SK-MEL-5 (cell line): ENCODE measurements around the gene CIRBP. TPM values are rescaled to one million over a fixed set of nuclear protein-coding genes. Genes with fewer than 3 reads are reported as not detected.

Source experiments
- DNase-seq: peaks from one replicate; pipeline ENCODE4 v3.0.0-alpha.2; 2016; ENCODE audit warnings: low read depth, low spot score
- in situ Hi-C: cut with HindIII; loops from 2 replicates; pipeline ENCODE4 v1.10.0; 2016; ENCODE audit warnings: low sequenced_read_pairs, high pct_unique_total_duplicates, low pct_unique_long_range_greater_than_20kb
- total RNA-seq: library from RNA; depleted of rRNA; stranded (reverse); fragments of >200 nt; shearing (Covaris generic); gene quantifications from 2 replicates; pipeline ENCODE4 v1.2.3, GENCODE V29; 2014

CIRBP gene
- total RNA-seq, 1 experiment from 2014 or later, result 93.9 TPM

DNA sequence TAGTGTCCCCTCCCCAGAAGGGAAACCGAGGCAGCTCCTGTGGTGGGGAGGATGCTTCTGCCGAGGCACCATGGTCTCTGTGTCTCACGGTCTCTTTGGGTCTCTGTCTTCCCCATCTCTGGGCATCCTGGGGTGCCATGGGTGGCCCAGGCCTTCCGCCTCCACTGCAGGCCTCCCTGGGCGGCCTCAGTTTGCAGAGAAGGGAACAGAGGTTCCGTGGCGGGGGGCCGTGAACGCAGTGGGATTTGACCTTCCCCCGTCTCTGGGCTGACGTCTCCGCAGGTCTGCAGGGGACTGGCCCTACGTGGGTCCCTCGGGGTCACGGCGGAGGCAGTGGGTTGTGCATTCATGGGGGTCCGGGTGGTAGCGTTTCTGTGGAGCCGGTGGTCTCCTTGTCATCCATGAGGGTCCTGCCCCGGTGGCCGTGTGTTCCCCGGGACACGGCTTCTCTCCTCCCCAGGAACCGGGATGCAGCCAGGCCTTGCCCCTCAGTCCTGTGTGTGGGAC, 21.1 kb downstream of the CIRBP start:
- in situ Hi-C loops, result no loop called here
- DNase-seq, result no peak

DNA sequence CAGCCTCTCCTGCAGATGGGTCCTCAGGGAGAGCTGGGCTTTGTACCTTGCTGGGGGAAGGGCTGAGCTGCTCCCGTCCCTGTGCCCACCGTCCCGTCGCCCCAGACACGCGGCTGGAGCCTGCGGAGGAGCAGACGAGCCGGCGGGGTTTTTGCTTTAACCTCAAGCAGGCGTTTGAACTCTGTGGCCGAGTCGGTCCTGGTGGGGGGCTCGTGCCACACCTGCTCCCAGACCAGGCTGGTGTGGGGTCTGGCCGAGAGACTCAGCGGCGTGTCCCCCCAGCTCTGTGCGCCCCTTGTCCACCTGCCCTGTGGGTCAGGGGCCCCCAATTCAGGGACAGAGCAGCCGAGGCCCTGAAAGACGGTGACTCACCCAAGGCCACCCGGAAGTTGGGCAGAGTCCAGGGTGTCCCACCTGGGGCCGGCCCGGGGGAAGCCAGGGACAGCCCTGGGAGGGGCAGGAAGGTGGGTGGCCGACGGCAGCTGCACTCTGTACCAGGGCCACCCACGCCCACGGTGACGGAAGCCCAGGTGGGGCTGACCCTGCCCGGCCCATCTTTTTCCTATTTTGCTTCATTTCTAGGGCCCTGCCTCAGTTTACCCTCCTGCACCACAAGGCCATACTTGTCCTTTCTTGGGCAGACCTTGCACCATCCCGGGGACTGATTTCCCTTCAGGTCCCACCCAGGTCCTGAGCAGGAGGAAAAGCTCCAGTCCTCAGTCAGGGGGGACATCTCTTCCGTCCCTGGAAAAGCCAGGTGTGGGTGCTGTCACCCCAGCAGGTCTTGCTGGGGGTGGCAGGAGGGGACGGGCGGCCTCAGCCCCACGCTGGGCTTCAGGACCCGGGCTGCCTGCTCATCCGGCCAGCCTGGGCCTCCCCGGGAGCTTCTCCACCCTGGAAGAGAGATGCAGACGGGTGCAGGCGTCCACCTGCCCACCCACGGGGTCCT, 21.8 kb downstream of the CIRBP start:
- no peak for DNase-seq
- in situ Hi-C loops, result no loop called here

DNA sequence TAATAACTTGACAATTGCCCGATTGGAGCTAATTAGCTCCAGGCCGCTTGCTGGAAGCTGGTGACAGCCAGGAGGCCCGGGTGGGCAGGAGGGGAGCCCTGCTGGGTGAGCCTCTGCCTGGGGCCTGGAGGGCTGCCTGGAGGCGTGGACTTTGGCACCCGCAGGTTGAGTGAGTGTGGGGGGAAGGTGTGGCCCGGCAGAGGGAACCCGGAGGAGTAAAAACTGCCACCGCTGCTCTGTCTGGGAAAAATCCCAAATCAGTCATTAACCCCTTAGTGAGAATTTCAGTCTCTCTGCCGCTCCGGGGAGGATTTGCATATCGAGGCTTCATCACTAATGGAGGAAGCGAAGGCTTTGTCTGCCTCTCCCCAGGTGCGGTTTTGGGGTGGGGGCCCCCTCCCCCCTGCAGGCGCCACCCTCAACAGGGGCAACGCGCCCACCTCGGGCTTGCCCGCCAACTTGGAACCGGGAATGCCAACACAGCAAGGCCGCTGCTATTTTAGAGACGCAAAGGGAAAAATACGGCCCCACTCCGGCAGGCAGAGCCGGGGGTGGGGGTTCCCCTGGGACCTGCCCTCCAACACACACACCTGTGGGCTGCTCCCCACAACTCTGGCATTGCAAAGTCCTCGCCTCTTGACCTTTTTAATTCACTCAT, 22.8 kb downstream of the CIRBP start:
- in situ Hi-C loops, result no loop called here
- DNase-seq, result no peak

DNA sequence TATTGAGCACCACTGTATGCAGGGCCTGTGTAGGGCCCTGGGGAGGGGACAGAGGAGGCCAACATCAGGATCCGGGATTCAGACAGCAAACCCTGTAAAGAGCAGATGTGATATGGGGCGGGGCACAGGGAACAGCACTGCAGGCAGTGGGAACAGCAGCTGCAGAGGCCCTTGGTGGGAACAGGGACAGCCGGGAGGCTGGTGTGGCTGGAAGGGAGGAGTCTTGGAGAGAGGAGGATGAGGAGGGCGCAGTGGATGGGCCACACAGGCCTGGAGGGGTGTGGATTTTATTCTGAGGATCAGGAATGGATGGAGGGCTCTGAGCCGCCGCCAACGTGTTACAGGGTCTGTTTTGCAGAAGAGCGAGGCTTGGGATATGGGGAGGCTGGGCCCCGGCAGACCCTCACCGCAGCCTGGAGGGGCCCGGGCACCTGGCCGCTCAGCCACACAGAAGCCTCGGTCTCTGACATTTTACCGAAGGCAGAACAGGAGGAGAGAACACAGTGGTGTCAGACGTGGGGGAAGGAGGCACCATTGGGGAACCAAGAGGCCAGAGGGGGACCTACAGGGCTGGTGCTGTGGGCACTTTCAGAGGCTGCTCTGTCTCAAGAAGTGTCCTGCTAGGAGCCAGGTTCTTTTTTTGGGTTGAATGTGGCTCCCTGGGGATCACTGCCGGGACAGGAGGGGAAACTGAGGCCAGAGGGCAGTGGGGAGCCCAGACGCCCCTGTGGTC, 23.5 kb downstream of the CIRBP start:
- in situ Hi-C loops, result no loop called here

DNA sequence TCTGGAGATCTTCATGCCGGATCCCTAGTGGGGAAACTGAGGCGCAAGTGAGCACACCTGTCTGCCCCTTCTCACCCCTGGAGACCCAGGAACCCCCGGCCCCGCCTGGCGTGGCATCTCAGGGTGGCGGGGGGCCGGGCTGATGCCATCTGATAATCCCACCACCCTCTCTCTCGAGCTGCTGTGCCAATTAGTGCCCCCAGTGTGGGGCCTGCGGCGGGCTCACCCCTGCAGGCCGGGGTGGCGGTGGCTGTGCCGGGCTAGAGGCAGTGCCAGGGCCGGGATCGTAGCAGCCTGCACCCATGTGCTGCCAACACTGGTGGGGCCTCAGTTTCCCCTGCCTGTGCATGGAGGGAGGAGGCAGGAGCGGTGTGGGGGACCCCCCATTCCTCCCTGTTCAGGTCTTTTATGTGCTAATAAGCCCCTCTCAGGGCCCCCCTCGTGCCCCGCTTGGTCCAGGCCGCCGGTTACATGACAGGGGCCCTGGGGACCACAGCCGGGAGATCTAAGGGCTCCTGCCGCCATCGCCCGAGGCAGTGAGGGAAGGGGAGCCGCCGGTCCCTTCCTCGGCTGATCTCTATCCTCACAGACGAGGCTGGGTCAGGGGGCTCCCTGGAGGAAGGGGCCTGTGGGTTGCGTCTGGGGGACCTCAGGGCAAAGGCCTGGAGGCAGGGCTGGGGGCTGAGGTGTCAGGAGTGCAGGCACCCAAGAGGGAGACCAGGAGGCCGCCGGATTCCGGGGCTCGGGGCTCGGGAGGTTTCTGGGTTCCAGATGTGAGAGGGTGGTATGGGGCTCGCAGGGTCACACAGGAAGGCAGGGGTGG, 24.9 kb downstream of the CIRBP start:
- in situ Hi-C loops, result no loop called here
- DNase-seq, result no peak

More for the DNA sequence above, 23.5 kb downstream of the CIRBP start:
- DNase-seq, result no peak

DNA sequence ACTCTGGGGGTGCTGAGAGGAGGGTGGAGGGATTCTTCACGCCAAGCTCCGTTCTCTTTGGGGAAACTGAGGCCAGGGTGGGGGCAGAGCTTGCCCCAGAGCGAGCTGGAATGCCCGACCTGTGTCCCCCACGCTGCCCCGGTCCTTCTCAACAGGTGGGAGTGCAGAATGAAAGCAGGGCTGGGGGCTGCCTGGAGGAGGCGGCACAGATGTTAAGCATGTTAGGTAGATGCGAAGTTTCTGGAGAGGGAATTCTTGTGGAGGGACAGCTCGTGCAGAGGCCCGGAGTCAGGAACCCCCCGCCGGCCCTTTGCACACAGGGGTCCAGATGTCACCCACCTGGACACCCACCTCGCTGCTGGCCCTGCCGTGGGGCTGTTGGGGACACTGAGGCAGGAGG, 25.6 kb downstream of the CIRBP start:
- in situ Hi-C loops, result no loop called here
- no peak for DNase-seq

DNA sequence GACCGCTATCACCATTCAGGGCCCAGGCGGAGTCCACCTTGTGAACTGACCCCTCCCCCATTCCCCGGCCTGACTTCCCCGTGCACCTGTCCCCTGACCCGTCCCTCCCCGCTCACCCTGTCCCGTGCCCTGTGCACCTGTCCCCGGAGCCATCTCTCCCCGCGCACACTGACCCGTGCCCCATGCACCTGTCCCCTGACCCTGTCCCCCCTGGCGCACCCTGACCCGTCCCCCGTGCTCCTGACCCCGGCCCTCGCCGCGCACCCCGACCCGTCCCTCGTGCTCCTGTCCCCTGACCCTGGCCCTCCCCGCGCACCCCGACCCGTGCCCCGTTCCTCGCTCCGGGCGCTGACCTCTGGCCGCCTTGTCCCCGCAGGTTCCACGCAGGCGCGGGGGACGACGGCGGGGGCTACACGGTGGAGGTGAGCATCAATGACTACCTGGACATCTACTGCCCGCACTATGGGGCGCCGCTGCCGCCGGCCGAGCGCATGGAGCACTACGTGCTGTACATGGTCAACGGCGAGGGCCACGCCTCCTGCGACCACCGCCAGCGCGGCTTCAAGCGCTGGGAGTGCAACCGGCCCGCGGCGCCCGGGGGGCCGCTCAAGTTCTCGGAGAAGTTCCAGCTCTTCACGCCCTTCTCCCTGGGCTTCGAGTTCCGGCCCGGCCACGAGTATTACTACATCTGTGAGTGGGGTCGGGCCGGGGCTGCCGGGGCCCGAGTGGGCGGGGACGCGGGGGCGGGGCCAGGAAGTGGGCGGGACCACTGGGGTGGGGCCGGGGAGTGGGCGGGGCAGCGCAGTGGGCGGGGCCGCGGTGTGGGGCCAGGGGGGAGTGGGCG, 26.3 kb downstream of the CIRBP start:
- peak; percentile 25 for DNase-seq
- in situ Hi-C loops, result no loop called here

DNA sequence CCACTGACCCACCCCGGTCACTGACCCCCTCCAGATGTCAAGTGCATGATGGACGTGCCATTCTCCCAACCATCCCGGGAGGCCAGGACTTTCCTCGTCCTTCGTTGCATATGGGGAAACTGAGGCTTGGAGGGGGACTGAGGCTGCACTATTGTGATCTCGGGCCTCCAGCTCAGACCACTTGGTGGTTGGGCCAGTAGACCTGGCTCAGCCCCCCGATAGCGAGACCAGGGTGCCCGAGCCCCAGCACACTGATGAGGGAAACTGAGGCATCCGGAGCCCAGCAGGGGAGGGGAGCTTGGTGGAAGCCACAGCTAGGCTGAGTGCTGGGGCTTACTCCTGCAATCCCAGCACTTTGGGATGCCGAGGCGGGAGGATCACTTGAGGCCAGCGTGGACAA, 26.9 kb downstream of the CIRBP start:
- no peak for DNase-seq
- in situ Hi-C loops, result no loop called here

DNA sequence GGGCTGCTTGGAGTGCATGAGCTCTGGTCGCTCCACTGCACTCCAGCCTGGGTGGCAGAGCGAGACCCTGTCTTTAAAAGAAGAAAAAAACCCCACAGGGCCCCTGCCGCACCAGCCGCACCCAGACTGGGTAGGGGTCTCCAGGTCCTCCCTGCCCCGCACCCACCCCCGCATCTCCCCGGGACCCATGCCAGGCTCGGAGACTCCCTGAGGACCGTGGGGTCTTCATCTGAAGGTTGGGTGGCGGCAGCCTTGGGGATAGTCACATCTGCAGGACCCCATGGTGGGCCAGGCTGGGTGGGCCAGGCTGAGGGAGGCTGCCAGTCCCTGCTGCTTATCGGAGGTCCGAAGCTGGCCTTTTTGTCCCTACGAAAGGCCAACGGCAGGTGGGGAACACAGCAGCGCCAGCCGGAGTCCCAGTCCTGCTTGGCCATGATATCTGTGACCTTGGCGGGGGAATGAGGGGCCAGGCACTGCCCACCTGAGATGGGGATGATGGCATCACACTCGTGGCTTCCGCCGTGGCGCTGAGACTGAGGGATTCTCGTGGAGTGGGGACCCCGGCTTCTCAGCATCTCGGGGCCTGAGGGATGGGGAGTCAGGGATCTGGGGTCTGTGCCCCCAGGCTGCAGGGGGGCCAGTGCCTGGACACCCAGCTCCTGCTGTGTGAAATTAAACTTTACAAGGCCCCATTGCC, 27.6 kb downstream of the CIRBP start:
- no peak for DNase-seq
- in situ Hi-C loops, result no loop called here

DNA sequence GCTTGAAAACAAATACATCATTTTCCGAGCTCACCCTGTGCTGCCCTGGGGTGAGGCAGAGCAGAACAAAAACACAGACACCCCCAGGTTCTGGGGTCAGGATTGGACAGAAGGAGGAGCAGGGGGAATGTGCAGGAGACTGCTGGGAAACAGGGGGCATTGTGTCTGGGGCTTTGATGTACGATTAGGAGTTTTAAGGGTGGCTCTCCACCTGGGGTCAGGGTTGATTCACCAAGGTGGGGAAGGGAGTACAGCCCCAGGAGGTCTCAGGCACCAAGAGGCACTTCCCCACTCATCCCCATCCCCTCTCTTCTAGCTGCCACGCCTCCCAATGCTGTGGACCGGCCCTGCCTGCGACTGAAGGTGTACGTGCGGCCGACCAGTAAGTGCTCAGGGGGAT, 29.1 kb downstream of the CIRBP start:
- in situ Hi-C loops, result no loop called here
- DNase-seq, result no peak

DNA sequence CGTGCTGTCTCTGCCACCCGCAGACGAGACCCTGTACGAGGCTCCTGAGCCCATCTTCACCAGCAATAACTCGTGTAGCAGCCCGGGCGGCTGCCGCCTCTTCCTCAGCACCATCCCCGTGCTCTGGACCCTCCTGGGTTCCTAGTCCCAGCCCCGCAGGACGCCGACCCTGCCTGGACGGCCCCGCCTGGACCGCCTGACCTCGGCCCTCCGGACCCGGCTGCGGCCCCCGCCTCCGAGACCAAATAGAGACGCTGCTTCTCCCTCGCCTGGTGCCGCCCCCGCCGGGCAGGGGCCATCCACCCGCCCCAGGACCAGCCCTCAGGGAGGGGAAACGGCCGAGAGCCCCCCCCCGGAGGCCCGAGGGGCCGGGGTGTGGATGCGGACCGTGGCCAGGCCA, 30.7 kb downstream of the CIRBP start:
- DNase-seq, result no peak
- in situ Hi-C loops, result no loop called here

DNA sequence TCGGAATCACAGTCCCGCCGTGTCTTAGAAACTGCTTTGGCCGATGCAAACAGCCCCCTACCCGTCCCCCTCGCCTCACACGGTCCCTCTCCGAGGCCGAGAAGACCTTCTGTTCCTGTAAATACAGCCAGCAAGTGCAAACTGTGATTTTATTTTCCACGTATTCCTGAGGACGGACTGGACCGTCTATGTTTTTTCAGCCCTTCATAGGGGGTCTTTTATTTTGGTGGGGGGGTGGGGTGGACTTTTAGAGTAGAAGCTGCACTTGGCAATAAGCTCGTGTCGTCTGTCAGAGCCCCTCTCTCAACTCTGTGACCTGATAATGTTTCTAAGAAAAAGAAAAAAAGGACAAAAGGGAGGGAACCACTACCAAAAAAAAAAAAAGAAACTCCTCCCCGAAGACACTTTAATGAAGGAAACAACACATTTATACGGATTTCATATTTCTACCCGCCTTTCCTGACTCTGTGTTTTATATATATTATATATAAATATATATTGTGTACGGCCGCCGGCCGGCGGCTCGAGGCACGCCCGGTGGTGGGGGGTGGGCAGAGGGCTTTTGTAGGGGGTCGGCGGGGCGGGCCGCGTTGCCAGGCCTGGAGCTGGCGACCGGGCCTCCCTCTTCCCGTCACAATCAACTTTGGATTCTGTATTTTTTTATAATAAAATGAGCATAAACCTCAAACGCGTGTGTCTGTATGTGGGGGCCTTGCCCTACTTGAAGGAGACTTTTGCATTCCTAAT, 31.8 kb downstream of the CIRBP start:
- DNase-seq, result no peak
- in situ Hi-C loops, result no loop called here

DNA sequence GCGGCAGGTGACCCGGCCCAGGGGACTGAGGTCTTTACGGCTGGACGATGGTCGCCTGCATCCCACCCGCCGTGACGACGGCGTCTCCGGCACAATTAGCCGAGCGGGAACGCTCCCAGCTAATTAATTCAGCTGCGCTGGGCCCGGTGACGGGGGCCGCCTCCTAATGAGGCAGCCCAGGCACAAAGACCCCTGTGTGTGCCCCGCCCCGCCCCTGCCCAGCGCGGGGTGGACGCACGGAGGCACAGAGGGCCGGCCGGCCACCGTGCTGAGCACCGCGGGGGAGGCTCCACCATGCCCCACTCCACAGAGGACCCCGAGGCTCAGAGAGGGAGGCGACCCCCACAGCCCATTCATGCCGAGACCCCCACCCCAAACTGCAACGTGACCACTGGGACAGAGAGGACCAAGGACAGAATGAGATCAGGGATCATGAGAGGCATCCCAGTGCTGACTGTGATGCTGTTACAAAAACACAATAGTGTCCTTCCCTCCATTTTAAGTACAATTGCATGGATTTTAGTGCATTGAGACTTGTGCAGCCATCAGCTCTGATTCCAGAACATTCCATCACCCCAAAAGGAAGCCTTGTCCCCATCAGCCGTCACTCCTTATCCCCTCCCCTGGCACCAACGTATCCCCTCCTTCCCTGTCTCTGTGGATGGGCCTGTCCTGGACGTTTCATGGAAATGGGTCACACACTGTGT, 33.6 kb downstream of the CIRBP start:
- in situ Hi-C loops, result no loop called here
- DNase-seq, result no peak

DNA sequence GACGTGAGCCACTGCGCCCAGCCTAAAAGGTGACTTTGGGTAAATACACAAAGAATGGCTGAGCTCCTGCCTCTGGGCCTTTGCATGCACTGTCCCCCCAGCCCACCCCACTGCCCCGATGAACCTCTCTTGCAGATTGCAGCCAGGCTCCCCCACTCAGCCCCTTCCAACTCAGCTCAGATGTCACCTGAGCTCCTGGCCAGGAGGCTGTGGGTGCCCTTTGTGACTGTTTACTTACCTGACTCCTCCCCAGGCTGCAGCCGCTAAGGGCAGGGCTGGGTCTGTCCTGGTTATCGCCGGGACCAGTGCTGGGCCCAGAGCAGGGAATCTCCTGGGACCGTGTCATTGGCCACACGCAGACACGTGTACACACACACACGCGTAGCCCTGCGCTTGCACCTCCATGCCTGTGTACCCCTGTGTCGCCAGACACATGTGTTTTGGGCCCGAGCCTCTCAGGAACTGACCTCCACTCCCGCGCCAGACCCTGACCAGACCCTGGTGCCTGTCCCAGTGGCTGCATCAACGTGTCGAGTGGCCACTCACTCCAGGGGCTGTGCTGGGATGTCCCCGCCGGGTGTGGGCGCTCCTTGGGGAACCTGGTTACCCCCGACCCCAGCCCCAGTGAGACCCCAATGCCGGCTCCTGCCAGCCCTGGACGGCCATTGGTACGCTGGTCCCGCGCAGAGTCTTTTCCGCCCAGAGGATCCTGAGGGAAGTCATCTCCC, 35.2 kb downstream of the CIRBP start:
- DNase-seq, result no peak

More for the DNA sequence above, 35.2 kb downstream of the CIRBP start:
- in situ Hi-C loops, result no loop called here
